Loucy (cell line): Measurements from ENCODE around the gene NBAS.

ENCODE experiments used
- EZH2phosphoT487 ChIP-seq: fragments of 200-600 bp; IDR thresholded peaks from 2 replicates; pipeline ENCODE4 v1.6.1; 2018; ENCODE audit warnings: antibody characterized with exemption, mild to moderate bottlenecking, moderate library complexity, borderline replicate concordance
- TF ChIP-seq, protein P1 (sequence below): fragments of 200-600 bp; sonication (generic); conservative IDR thresholded peaks from 2 replicates; pipeline ENCODE4 v1.5.1; 2014; ENCODE audit warnings: mild to moderate bottlenecking, antibody characterized with exemption, low read length

DNA sequence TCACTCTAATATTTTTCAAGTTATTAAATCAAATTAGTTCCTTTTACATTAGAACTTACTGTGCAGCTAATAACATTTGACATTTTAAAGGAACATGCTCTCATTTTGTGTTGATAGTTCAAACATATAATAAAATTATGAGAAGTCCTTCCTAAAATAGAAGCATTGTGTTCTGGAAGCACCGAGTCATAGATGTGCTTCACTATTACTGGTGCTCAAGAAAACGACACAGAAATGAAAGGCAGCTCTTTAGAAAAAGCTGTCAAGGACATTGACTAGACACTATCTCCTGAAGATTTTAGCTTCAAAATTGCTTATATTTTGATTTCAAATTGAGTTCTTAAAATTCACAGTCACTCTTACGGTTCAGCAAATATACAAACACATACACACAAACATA lies 338.3 kb downstream of the NBAS start:
- TF ChIP-seq, protein P1, sequence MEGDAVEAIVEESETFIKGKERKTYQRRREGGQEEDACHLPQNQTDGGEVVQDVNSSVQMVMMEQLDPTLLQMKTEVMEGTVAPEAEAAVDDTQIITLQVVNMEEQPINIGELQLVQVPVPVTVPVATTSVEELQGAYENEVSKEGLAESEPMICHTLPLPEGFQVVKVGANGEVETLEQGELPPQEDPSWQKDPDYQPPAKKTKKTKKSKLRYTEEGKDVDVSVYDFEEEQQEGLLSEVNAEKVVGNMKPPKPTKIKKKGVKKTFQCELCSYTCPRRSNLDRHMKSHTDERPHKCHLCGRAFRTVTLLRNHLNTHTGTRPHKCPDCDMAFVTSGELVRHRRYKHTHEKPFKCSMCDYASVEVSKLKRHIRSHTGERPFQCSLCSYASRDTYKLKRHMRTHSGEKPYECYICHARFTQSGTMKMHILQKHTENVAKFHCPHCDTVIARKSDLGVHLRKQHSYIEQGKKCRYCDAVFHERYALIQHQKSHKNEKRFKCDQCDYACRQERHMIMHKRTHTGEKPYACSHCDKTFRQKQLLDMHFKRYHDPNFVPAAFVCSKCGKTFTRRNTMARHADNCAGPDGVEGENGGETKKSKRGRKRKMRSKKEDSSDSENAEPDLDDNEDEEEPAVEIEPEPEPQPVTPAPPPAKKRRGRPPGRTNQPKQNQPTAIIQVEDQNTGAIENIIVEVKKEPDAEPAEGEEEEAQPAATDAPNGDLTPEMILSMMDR: no peak
- no peak for TF ChIP-seq EZH2phosphoT487
